Esophagus muscularis mucosa (tissue), 4 donors: ENCODE data around the gene GBP4. TPM values are rescaled to one million over a fixed set of nuclear protein-coding genes. Genes with fewer than 3 reads are reported as not detected.

Experiments
- DNase-seq: peaks from one replicate; pipeline ENCODE4 v3.0.0-alpha.2; 2017; ENCODE audit errors: extremely low spot score
- H3K27ac ChIP-seq, 4 donors: fragments of 200-600 bp; sonication (generic); replicated peaks in 1 of 4; 1 replicate in 3 of 4; 2 replicates in 1 of 4; pipeline ENCODE4 v1.5.1; 2016 to 2019; ENCODE audit warnings: mild to moderate bottlenecking in 1 of 4
- H3K27me3 ChIP-seq, 4 donors: fragments of 200-600 bp; sonication (generic); one replicate each; pipeline versions ENCODE4 v1.5.1 to v1.6.0; 2016 to 2019
- H3K36me3 ChIP-seq, 4 donors: fragments of 200-600 bp; sonication (generic); one replicate each; pipeline ENCODE4 v1.5.1; 2016 to 2019
- H3K4me1 ChIP-seq, 4 donors: fragments of 200-600 bp; sonication (generic); one replicate each; pipeline ENCODE4 v1.5.1; 2016 to 2019
- H3K4me3 ChIP-seq, 4 donors: fragments of 200-600 bp; sonication (generic); 1 replicate in 2 of 4; 2 replicates in 2 of 4; pipeline ENCODE4 v1.5.1; 2016 to 2019; ENCODE audit warnings: mild to moderate bottlenecking in 4 of 4, moderate library complexity in 1 of 4
- H3K9me3 ChIP-seq, 4 donors: fragments of 200-600 bp; sonication (generic); 1 replicate in 3 of 4; 2 replicates in 1 of 4; pipeline ENCODE4 v1.5.1; 2016 to 2019
- CTCF ChIP-seq, 3 experiments: fragments of 200-600 bp in 2 of 3; fragments of 450-650 bp in 1 of 3; sonication (generic) in 2 of 3; IDR thresholded peaks; one replicate each; pipeline ENCODE4 v1.5.1; 2017 to 2019; ENCODE audit warnings: antibody characterized with exemption in 3 of 3, mild to moderate bottlenecking in 2 of 3, moderate library complexity in 1 of 3
- EP300 ChIP-seq: sonication (generic); formaldehyde crosslinking; IDR thresholded peaks from one replicate; pipeline ENCODE4 v1.6.1; 2017; ENCODE audit warnings: antibody characterized with exemption
- POLR2A ChIP-seq: fragments of 450-650 bp; IDR thresholded peaks from one replicate; pipeline ENCODE4 v1.6.1; 2017; ENCODE audit warnings: antibody characterized with exemption, moderate library complexity, mild to moderate bottlenecking, low read depth
- POLR2AphosphoS5 ChIP-seq, 2 donors: sonication (generic); formaldehyde crosslinking; IDR thresholded peaks; one replicate each; pipeline ENCODE4 v1.6.1; 2017; ENCODE audit warnings: antibody characterized with exemption in 2 of 2
- WGBS: methylation state at CpG from one replicate; pipeline ENCODE4 v1.1.5; 2018; 5-methylcytosine and 5-hydroxymethylcytosine counted together
- intact Hi-C: fragments of 100-400 bp; cut with DNase I; formaldehyde crosslinking; loops from one replicate; pipeline ENCODE4 v1.15.1; 2023
- total RNA-seq, 4 donors: library from RNA; depleted of rRNA; stranded (reverse); fragments of >200 nt; gene quantifications; one replicate each; pipeline versions ENCODE4 v1.1.0 to v1.2.1, GENCODE V29; 2016

The GBP4 gene
- total RNA-seq, 4 donors from 2014 or later, result 4.1 to 9.6 (median 5.0) TPM

- WGBS, result 77% methylated on average over 2 of the region's 2 CpGs
- Histone ChIP-seq H3K4me3 (no peak overlapping the region), H3K27ac (no peak overlapping the region), H3K27me3 (no peaks in the 10 kb centered on the region), H3K4me1 (no peaks in the 10 kb centered on the region), H3K9me3 (no peaks in the 10 kb centered on the region), H3K36me3 (no peaks in the 10 kb centered on the region)
- TF ChIP-seq CTCF (IDR thresholded peaks at IDR 0.05), result no peak
- no peak for TF ChIP-seq POLR2AphosphoS5 (IDR thresholded peaks at IDR 0.05)
- TF ChIP-seq EP300, result no peak
- no peak for TF ChIP-seq POLR2A
- intact Hi-C loops, result no loop called here
- DNase-seq, result no peak
These were observed 31.0 kb downstream of the GBP4 start for GRCh38 chr1:89167590-89168230.

DNA sequence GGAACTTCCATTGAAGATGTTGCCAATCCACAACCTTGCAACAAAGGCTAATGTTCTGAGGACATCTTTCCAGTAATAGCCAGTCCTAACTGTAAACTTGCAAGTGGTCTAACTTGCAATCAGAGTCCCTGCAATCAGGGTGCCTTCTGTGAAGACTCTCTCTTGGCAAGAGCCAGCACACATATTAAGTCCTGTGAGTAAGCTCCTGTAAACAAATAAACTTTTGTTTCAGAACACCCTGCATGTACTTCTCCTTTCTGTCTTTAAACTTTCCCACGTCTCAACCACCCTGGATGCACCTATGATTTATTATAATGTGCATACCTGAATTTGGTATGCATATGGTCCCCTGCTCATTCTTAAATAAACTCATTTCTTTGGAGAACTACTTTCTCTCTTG, 32.0 kb downstream of the GBP4 start:
- no peak for DNase-seq
- Histone ChIP-seq H3K27ac (no peak overlapping the region), H3K4me1 (no peaks in the 10 kb centered on the region), H3K27me3 (no peaks in the 10 kb centered on the region), H3K4me3 (no peak overlapping the region), H3K9me3 (no peaks in the 10 kb centered on the region), H3K36me3 (no peaks in the 10 kb centered on the region)
- TF ChIP-seq EP300, result no peak
- no peak for TF ChIP-seq POLR2A
- TF ChIP-seq POLR2AphosphoS5 (IDR thresholded peaks at IDR 0.05), result no peak
- TF ChIP-seq CTCF (IDR thresholded peaks at IDR 0.05), result no peak
- intact Hi-C loops, result no loop called here
- 50% methylated on average over 1 of the region's 1 CpG for WGBS

DNA sequence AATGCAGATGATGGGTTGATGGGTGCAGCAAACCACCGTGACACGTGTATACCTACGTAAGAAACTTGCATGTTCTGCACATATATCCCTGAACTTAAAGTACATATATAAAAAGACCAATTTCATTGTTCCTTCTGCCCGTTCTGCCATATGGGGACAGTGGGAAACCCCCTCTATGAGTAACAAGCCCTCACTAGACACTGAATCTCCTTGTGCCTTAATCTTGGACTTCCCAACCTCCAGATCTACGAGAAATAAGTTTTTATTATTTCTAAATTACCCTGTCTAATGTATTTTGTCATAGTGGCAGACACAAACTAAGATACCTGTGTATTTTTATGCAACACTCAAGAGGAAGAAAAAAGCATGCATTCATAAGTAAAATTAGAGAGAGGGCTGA, 32.9 kb downstream of the GBP4 start:
- 92% methylated on average over 5 of the region's 5 CpGs for WGBS
- intact Hi-C loops, result no loop called here
- no peak for DNase-seq

GRCh38 chr1:89151047-89151446, 47.7 kb downstream of the GBP4 start:
- Histone ChIP-seq H3K27me3 (no peaks in the 10 kb centered on the region), H3K4me1 (no peaks in the 10 kb centered on the region), H3K9me3 (no peaks in the 10 kb centered on the region), H3K36me3 (no peaks in the 10 kb centered on the region), H3K27ac (no peak overlapping the region), H3K4me3 (no peak overlapping the region)
- intact Hi-C loops, result no loop called here
- 28% methylated on average over 1 of the region's 1 CpG for WGBS
- no peak for DNase-seq
- TF ChIP-seq EP300 (no peak), POLR2A (no peak), POLR2AphosphoS5 (IDR thresholded peaks at IDR 0.05) (no peak), CTCF (IDR thresholded peaks at IDR 0.05) (no peak)

More for the DNA sequence above, 32.9 kb downstream of the GBP4 start:
- no peak overlapping the region for H3K4me3 ChIP-seq
- no peaks in the 10 kb centered on the region for H3K4me1 ChIP-seq
- no peaks in the 10 kb centered on the region for H3K27me3 ChIP-seq
- TF ChIP-seq CTCF (IDR thresholded peaks at IDR 0.05), result no peak
- no peak for TF ChIP-seq POLR2A
- no peak for TF ChIP-seq POLR2AphosphoS5 (IDR thresholded peaks at IDR 0.05)
- no peak for TF ChIP-seq EP300
- no peaks in the 10 kb centered on the region for H3K9me3 ChIP-seq
- no peak overlapping the region for H3K27ac ChIP-seq
- no peaks in the 10 kb centered on the region for H3K36me3 ChIP-seq

GRCh38 chr1:89149976-89150375, 48.8 kb downstream of the GBP4 start:
- intact Hi-C loops, result no loop called here
- Histone ChIP-seq H3K4me3 (no peak overlapping the region), H3K27me3 (no peaks in the 10 kb centered on the region), H3K27ac (no peak overlapping the region), H3K36me3 (no peaks in the 10 kb centered on the region), H3K4me1 (no peaks in the 10 kb centered on the region), H3K9me3 (no peaks in the 10 kb centered on the region)
- TF ChIP-seq POLR2AphosphoS5 (IDR thresholded peaks at IDR 0.05) (no peak), EP300 (no peak), CTCF (IDR thresholded peaks at IDR 0.05) (no peak), POLR2A (no peak)
- WGBS, result 84% methylated on average over 3 of the region's 3 CpGs
- no peak for DNase-seq
